Type B pancreatic cell (in vitro differentiated cells): ENCODE results near the gene CPB2. TPM values are rescaled to one million over a fixed set of nuclear protein-coding genes. Genes with fewer than 3 reads are reported as not detected.

Experiments used
- DNase-seq: peaks from one replicate; pipeline ENCODE4 v3.0.0; 2021; ENCODE audit warnings: mixed read lengths; ENCODE audit not compliant: unreplicated experiment; ENCODE audit errors: extremely low spot score
- H3K27ac Mint-ChIP-seq: 2 replicates; pipeline ENCODE4 v1.8.0; 2021; ENCODE audit warnings: mild to moderate bottlenecking, mixed read lengths
- H3K27me3 Mint-ChIP-seq: 2 replicates; pipeline ENCODE4 v1.8.0; 2021; ENCODE audit warnings: mixed read lengths
- H3K36me3 Mint-ChIP-seq: 2 replicates; pipeline ENCODE4 v1.8.0; 2021; ENCODE audit warnings: mixed read lengths
- H3K4me1 Mint-ChIP-seq: one replicate; pipeline ENCODE4 v1.8.0; 2021; ENCODE audit warnings: mixed read lengths; ENCODE audit not compliant: unreplicated experiment
- H3K4me3 Mint-ChIP-seq: 2 replicates; pipeline ENCODE4 v1.8.0; 2021; ENCODE audit warnings: mild to moderate bottlenecking, mixed read lengths
- H3K9me3 Mint-ChIP-seq: 2 replicates; pipeline ENCODE4 v1.8.0; 2021; ENCODE audit warnings: mixed read lengths
- total RNA-seq: library from RNA; stranded (reverse); gene quantifications from 2 replicates; pipeline ENCODE4 v1.2.1, GENCODE V29; 2021; ENCODE audit warnings: low replicate concordance
- TF ChIP-seq, protein P1 (sequence below): fragments of 200-600 bp; sonication (generic); conservative IDR thresholded peaks from 2 replicates; pipeline ENCODE4 v1.5.0; 2021; ENCODE audit warnings: antibody characterized with exemption, mild to moderate bottlenecking

Gene CPB2
- total RNA-seq, 1 donor from 2014 or later, result 0.19 TPM

DNA sequence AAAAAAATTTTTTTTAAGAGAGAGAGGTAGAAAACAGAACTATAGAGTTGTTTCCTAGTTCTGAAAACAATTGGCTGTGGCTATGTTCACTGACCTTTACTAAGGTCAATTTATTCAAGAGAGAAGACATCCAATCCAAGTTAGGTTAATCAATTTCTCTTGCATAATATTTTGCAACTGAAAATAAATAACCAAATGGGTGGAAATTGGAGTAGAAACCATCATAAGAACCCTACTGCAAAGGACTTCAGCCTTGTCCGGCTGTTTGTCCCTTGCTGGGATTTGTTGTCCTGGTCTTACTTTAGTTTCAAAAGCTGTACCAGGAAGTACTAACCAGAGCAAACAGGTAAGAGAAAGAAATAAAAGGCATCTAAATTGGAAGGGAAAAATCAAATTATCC lies 29.0 kb downstream of the CPB2 start:
- no peaks in the 10 kb centered on the region for H3K4me1 Mint-ChIP-seq
- H3K27me3 Mint-ChIP-seq, result no peaks in the 10 kb centered on the region

DNA sequence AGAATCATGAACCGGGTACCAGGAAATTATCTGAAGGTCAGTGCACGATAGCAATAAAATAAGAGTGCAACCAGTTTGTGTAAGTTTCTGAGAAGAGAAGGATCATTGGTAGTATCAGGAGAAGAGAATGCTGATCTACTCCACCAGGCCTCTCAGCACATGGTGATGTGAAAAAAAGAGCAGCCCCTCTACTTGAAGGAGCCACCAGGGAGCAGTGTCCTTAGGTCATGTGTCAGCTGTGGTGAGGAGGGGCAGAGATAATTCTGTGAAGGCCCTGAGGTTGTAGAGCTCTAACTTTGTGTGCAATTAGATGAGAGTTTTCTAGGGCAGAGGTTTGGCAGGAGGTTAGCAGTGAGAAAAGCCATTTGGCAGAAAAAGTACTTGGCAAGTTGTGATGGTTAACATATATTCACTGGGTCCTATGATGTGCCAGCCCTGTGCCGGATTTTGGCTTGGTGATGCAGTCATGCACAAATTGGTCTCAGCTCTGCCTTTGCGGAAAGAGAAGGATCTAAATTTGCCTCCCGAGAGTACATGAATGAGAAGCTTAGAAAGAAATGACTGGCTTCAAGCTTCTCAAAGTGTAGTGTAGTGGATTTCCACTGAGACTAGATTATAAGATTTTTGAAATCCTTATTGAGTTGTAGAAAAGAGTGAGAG lies 33.1 kb downstream of the CPB2 start:
- no peaks in the 10 kb centered on the region for H3K36me3 Mint-ChIP-seq
- no peak for DNase-seq
- H3K27me3 Mint-ChIP-seq, result no peaks in the 10 kb centered on the region
- H3K27ac Mint-ChIP-seq, result no peak overlapping the region
- H3K4me3 Mint-ChIP-seq, result no peak overlapping the region
- no peaks in the 10 kb centered on the region for H3K4me1 Mint-ChIP-seq
- no peaks in the 10 kb centered on the region for H3K9me3 Mint-ChIP-seq
- TF ChIP-seq, protein P1, sequence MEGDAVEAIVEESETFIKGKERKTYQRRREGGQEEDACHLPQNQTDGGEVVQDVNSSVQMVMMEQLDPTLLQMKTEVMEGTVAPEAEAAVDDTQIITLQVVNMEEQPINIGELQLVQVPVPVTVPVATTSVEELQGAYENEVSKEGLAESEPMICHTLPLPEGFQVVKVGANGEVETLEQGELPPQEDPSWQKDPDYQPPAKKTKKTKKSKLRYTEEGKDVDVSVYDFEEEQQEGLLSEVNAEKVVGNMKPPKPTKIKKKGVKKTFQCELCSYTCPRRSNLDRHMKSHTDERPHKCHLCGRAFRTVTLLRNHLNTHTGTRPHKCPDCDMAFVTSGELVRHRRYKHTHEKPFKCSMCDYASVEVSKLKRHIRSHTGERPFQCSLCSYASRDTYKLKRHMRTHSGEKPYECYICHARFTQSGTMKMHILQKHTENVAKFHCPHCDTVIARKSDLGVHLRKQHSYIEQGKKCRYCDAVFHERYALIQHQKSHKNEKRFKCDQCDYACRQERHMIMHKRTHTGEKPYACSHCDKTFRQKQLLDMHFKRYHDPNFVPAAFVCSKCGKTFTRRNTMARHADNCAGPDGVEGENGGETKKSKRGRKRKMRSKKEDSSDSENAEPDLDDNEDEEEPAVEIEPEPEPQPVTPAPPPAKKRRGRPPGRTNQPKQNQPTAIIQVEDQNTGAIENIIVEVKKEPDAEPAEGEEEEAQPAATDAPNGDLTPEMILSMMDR, result no peak

More for the DNA sequence above, 29.0 kb downstream of the CPB2 start:
- Mint-ChIP-seq H3K27ac (no peak overlapping the region), H3K4me3 (no peak overlapping the region), H3K9me3 (no peaks in the 10 kb centered on the region), H3K36me3 (no peaks in the 10 kb centered on the region)
- TF ChIP-seq, protein P1, result no peak
- DNase-seq, result no peak

- no peaks in the 10 kb centered on the region for H3K4me1 Mint-ChIP-seq
- TF ChIP-seq, protein P1, result no peak
Measured at GRCh38 chr13:46063292-46063691, 41.5 kb downstream of the CPB2 start.

GRCh38 chr13:46062185-46062584 lies 42.6 kb downstream of the CPB2 start:
- TF ChIP-seq, protein P1, result no peak
- no peaks in the 10 kb centered on the region for H3K4me1 Mint-ChIP-seq
- no peaks in the 10 kb centered on the region for H3K36me3 Mint-ChIP-seq
- no peak for DNase-seq
- H3K9me3 Mint-ChIP-seq, result no peaks in the 10 kb centered on the region
- no peaks in the 10 kb centered on the region for H3K27me3 Mint-ChIP-seq
- H3K4me3 Mint-ChIP-seq, result no peak overlapping the region
- no peak overlapping the region for H3K27ac Mint-ChIP-seq

More at GRCh38 chr13:46063292-46063691, 41.5 kb downstream of the CPB2 start:
- H3K27ac Mint-ChIP-seq, result no peak overlapping the region
- H3K27me3 Mint-ChIP-seq, result no peaks in the 10 kb centered on the region
- H3K4me3 Mint-ChIP-seq, result no peak overlapping the region
- no peaks in the 10 kb centered on the region for H3K9me3 Mint-ChIP-seq
- no peak for DNase-seq
- no peaks in the 10 kb centered on the region for H3K36me3 Mint-ChIP-seq

- H3K36me3 Mint-ChIP-seq, result no peaks in the 10 kb centered on the region
- H3K27ac Mint-ChIP-seq, result no peak overlapping the region
- no peaks in the 10 kb centered on the region for H3K27me3 Mint-ChIP-seq
- no peak overlapping the region for H3K4me3 Mint-ChIP-seq
- H3K4me1 Mint-ChIP-seq, result no peaks in the 10 kb centered on the region
- TF ChIP-seq, protein P1, result no peak
- no peaks in the 10 kb centered on the region for H3K9me3 Mint-ChIP-seq
- DNase-seq, result no peak
Measured at GRCh38 chr13:46059405-46059804, 45.4 kb downstream of the CPB2 start.
